Activated CD4-positive, alpha-beta memory T cell treated with anti-CD3 and anti-CD28 coated beads for 36 hours (primary cell): Measurements from ENCODE around the gene POFUT1. TPM values are rescaled to one million over a fixed set of nuclear protein-coding genes. Genes with fewer than 3 reads are reported as not detected.

Source experiments
- CTCF ChIA-PET: fragments of 350-600 bp; sonication (Branson Sonifier 250); formaldehyde crosslinking; loops from one replicate; lab custom pipeline; 2021; ENCODE audit warnings: antibody characterized with exemption, inconsistent platforms; lab: Charles Lee
- POLR2A ChIA-PET: fragments of 350-600 bp; sonication (Branson Sonifier 250); formaldehyde crosslinking; loops from one replicate; lab custom pipeline; 2021; ENCODE audit warnings: antibody characterized with exemption; lab: Charles Lee
- DNase-seq: peaks from one replicate; pipeline ENCODE4 v3.0.0-alpha.2; 2020
- H3K27ac Mint-ChIP-seq: one replicate; pipeline ENCODE4 v1.8.0; 2021; ENCODE audit warnings: mixed read lengths
- H3K27me3 Mint-ChIP-seq: one replicate; pipeline ENCODE4 v1.8.0; 2021; ENCODE audit warnings: mixed read lengths
- H3K36me3 Mint-ChIP-seq: one replicate; pipeline ENCODE4 v1.8.0; 2021; ENCODE audit warnings: mixed read lengths
- H3K4me1 Mint-ChIP-seq: one replicate; pipeline ENCODE4 v1.8.0; 2021; ENCODE audit warnings: low read depth, mixed read lengths
- H3K4me3 Mint-ChIP-seq: one replicate; pipeline ENCODE4 v1.8.0; 2021; ENCODE audit warnings: mild to moderate bottlenecking, mixed read lengths
- H3K9me3 Mint-ChIP-seq: one replicate; pipeline ENCODE4 v1.8.0; 2021; ENCODE audit warnings: mixed read lengths
- intact Hi-C: fragments of 100-400 bp; cut with micrococcal nuclease; formaldehyde crosslinking; loops from one replicate; pipeline ENCODE4 v1.15.1; 2023
- total RNA-seq, 2 experiments: library from RNA; stranded (reverse); gene quantifications; one replicate each; pipeline ENCODE4 v1.2.3, GENCODE V29; 2021

POFUT1 gene
- total RNA-seq, 2 experiments from 2014 or later: 48.4 to 48.5 TPM

- H3K4me3 Mint-ChIP-seq: peak overlapping the region; percentile 49
- no peaks in the 10 kb centered on the region for H3K9me3 Mint-ChIP-seq
- no peak for DNase-seq
- ChIA-PET CTCF (no interaction called here), POLR2A (interaction anchor here (1.3 to 4.9 kb wide), 3 partner anchors 30 to 157 kb away, joined by 4 to 41 read pairs (median 33); no protein-coding TSS in a partner anchor)
- intact Hi-C loops: loop anchor here (5.0 kb wide), 1 partner anchor 45 kb away; no protein-coding TSS in a partner anchor
- H3K27ac Mint-ChIP-seq: peak overlapping the region; percentile 95
- H3K4me1 Mint-ChIP-seq: peaks cover 73% of the 10 kb centered on the region
- H3K36me3 Mint-ChIP-seq: peaks cover 92% of the 10 kb centered on the region
- no peaks in the 10 kb centered on the region for H3K27me3 Mint-ChIP-seq
These were observed 5.7 kb upstream of the POFUT1 start for GRCh38 chr20:32201977-32202363.

- Mint-ChIP-seq H3K9me3 (no peaks in the 10 kb centered on the region), H3K27ac (peak overlapping the region; percentile 95), H3K36me3 (peaks cover 87% of the 10 kb centered on the region), H3K4me1 (peaks cover 68% of the 10 kb centered on the region), H3K27me3 (no peaks in the 10 kb centered on the region), H3K4me3 (peak overlapping the region; percentile 99)
- POLR2A ChIA-PET: interaction anchor here (1.0 to 4.9 kb wide), 15 partner anchors 9 to 164 kb away, joined by 3 to 62 read pairs (median 5); partner anchors contain the start of genes ASXL1, KIF3B and TM9SF4
- intact Hi-C loops: loop anchor here (1.0 to 5.0 kb wide), 7 partner anchors 29 to 282 kb away; partner anchors contain the start of gene ASXL1
- DNase-seq: peak; percentile 66
- CTCF ChIA-PET: interaction anchor here (0.7 to 2.1 kb wide), 5 partner anchors 14 to 335 kb away, joined by 3 to 4 read pairs (median 3); no protein-coding TSS in a partner anchor
These were observed 4.1 kb upstream of the POFUT1 start for GRCh38 chr20:32203356-32204204.

GRCh38 chr20:32204205-32205109 is 3.2 kb upstream of the POFUT1 start:
- Mint-ChIP-seq H3K9me3 (no peaks in the 10 kb centered on the region), H3K4me1 (peaks cover 68% of the 10 kb centered on the region), H3K4me3 (peak overlapping the region; percentile 99), H3K36me3 (peaks cover 84% of the 10 kb centered on the region), H3K27ac (peak overlapping the region; percentile 95), H3K27me3 (no peaks in the 10 kb centered on the region)
- DNase-seq: peak; percentile 92
- POLR2A ChIA-PET: interaction anchor here (1.0 to 4.9 kb wide), 19 partner anchors 10 to 163 kb away, joined by 3 to 62 read pairs (median 5); partner anchors contain the start of genes ASXL1, KIF3B and TM9SF4
- intact Hi-C loops: loop anchor here (1.0 to 5.0 kb wide), 9 partner anchors 28 to 378 kb away; partner anchors contain the start of genes ASXL1 and TM9SF4
- CTCF ChIA-PET: interaction anchor here (1.2 to 2.1 kb wide), 3 partner anchors 15 to 335 kb away, joined by 3 to 4 read pairs (median 4); no protein-coding TSS in a partner anchor

GRCh38 chr20:32205110-32205842 is 2.4 kb upstream of the POFUT1 start:
- H3K36me3 Mint-ChIP-seq: peaks cover 84% of the 10 kb centered on the region
- H3K4me3 Mint-ChIP-seq: peak overlapping the region; percentile 99
- POLR2A ChIA-PET: interaction anchor here (0.9 to 4.9 kb wide), 13 partner anchors 16 to 157 kb away, joined by 3 to 62 read pairs (median 6); partner anchors contain the start of genes ASXL1 and KIF3B
- intact Hi-C loops: loop anchor here (5.0 kb wide), 2 partner anchors 98 to 377 kb away; partner anchors contain the start of gene TM9SF4
- peaks cover 69% of the 10 kb centered on the region for H3K4me1 Mint-ChIP-seq
- CTCF ChIA-PET: interaction anchor here (0.8 to 2.1 kb wide), 3 partner anchors 80 to 334 kb away, joined by 3 to 4 read pairs (median 4); no protein-coding TSS in a partner anchor
- no peak for DNase-seq
- no peaks in the 10 kb centered on the region for H3K27me3 Mint-ChIP-seq
- H3K9me3 Mint-ChIP-seq: no peaks in the 10 kb centered on the region
- peak overlapping the region; percentile 95 for H3K27ac Mint-ChIP-seq

GRCh38 chr20:32205843-32206759 is 1.6 kb upstream of the POFUT1 start:
- DNase-seq: peak; percentile 45
- ChIA-PET CTCF (interaction anchor here (0.8 to 1.0 kb wide), 2 partner anchors 79 to 151 kb away, joined by 3 to 4 read pairs; no protein-coding TSS in a partner anchor), POLR2A (interaction anchor here (0.5 to 4.9 kb wide), 10 partner anchors 26 to 156 kb away, joined by 3 to 62 read pairs (median 5); partner anchors contain the start of genes ASXL1 and TM9SF4)
- Mint-ChIP-seq H3K4me1 (peaks cover 70% of the 10 kb centered on the region), H3K27ac (peak overlapping the region; percentile 95), H3K27me3 (no peaks in the 10 kb centered on the region), H3K9me3 (no peaks in the 10 kb centered on the region), H3K36me3 (peaks cover 85% of the 10 kb centered on the region), H3K4me3 (peak overlapping the region; percentile 99)
- intact Hi-C loops: loop anchor here (5.0 kb wide), 2 partner anchors 99 to 376 kb away; partner anchors contain the start of gene TM9SF4

GRCh38 chr20:32206760-32207625 is 687 bp upstream of the POFUT1 start:
- POLR2A ChIA-PET: interaction anchor here (1.0 to 4.2 kb wide), 2 partner anchors 78 to 151 kb away, joined by 3 to 62 read pairs; partner anchors contain the start of gene ASXL1
- peak; percentile 40 for DNase-seq

GRCh38 chr20:32208499-32209154 is 947 bp downstream of the POFUT1 start:
- peaks cover 76% of the 10 kb centered on the region for H3K36me3 Mint-ChIP-seq
- peak overlapping the region; percentile 90 for H3K4me3 Mint-ChIP-seq

More at GRCh38 chr20:32206760-32207625, 687 bp upstream of the POFUT1 start:
- peaks cover 69% of the 10 kb centered on the region for H3K4me1 Mint-ChIP-seq
- peak overlapping the region; percentile 95 for H3K27ac Mint-ChIP-seq
- H3K36me3 Mint-ChIP-seq: peaks cover 84% of the 10 kb centered on the region
- CTCF ChIA-PET: no interaction called here
- H3K9me3 Mint-ChIP-seq: no peaks in the 10 kb centered on the region
- H3K27me3 Mint-ChIP-seq: no peaks in the 10 kb centered on the region
- intact Hi-C loops: loop anchor here (5.0 kb wide), 2 partner anchors 100 to 375 kb away; partner anchors contain the start of gene TM9SF4
- H3K4me3 Mint-ChIP-seq: peak overlapping the region; percentile 99

GRCh38 chr20:32209850-32210605 is 2.3 kb downstream of the POFUT1 start:
- CTCF ChIA-PET: no interaction called here
- peaks cover 73% of the 10 kb centered on the region for H3K36me3 Mint-ChIP-seq
- no peak for DNase-seq
- H3K27me3 Mint-ChIP-seq: no peaks in the 10 kb centered on the region
- peak overlapping the region; percentile 87 for H3K27ac Mint-ChIP-seq
- H3K4me3 Mint-ChIP-seq: peak overlapping the region; percentile 90
- POLR2A ChIA-PET: interaction anchor here (1.4 kb wide), 1 partner anchor 75 kb away, joined by 4 read pairs; no protein-coding TSS in a partner anchor
- no peaks in the 10 kb centered on the region for H3K9me3 Mint-ChIP-seq
- intact Hi-C loops: loop anchor here (5.0 kb wide), 2 partner anchors 103 to 372 kb away; partner anchors contain the start of gene TM9SF4
- H3K4me1 Mint-ChIP-seq: peaks cover 50% of the 10 kb centered on the region

More at GRCh38 chr20:32208499-32209154, 947 bp downstream of the POFUT1 start:
- CTCF ChIA-PET: no interaction called here
- no peaks in the 10 kb centered on the region for H3K27me3 Mint-ChIP-seq
- intact Hi-C loops: loop anchor here (5.0 kb wide), 2 partner anchors 101 to 374 kb away; partner anchors contain the start of gene TM9SF4
- POLR2A ChIA-PET: interaction anchor here (0.8 to 1.6 kb wide), 2 partner anchors 9 to 24 kb away, joined by 4 to 5 read pairs; no protein-coding TSS in a partner anchor
- no peak for DNase-seq
- H3K4me1 Mint-ChIP-seq: peaks cover 57% of the 10 kb centered on the region
- peak overlapping the region; percentile 87 for H3K27ac Mint-ChIP-seq
- H3K9me3 Mint-ChIP-seq: no peaks in the 10 kb centered on the region
